Neural cell (in vitro differentiated cells): ENCODE results near the gene GALNT11.

Source experiments
- EZH2 ChIP-seq: fragments of 200-600, 300-800 bp; shearing (Covaris generic), sonication (generic); IDR thresholded peaks from 2 replicates; pipeline ENCODE4 v1.6.1; 2014; ENCODE audit warnings: antibody characterized with exemption, low read length, borderline replicate concordance, mild to moderate bottlenecking; ENCODE audit not compliant: insufficient read depth, poor library complexity, severe bottlenecking
- SMC3 ChIP-seq: fragments of 450-650 bp; conservative IDR thresholded peaks from 2 replicates; pipeline ENCODE4 v1.6.1; 2014; ENCODE audit warnings: antibody characterized with exemption, mild to moderate bottlenecking, moderate library complexity; ENCODE audit not compliant: poor library complexity
- TF ChIP-seq, protein P1 (sequence below): fragments of 450-650 bp; IDR thresholded peaks from 2 replicates; pipeline ENCODE4 v1.5.1; 2014; ENCODE audit warnings: antibody characterized with exemption, mild to moderate bottlenecking, moderate library complexity; ENCODE audit not compliant: poor library complexity, severe bottlenecking

DNA sequence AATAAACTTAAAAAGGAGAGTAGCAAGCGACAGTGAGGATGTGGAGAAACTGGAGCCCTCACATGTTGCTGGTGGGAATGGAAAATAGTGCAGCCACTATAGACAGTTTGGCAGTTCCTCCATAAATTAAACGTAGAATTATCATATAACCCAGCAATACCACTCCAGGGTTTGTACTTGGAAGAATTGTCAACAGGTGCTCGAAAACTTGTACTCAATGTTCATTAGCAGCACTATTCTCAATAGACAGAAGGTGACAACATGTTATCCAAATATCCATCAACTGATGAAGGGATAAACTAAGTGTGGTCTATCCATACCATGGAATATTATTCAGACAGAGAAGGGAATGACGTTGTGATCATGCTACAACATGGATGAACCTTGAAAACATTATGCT lies 71.9 kb downstream of the GALNT11 start:
- TF ChIP-seq, protein P1, sequence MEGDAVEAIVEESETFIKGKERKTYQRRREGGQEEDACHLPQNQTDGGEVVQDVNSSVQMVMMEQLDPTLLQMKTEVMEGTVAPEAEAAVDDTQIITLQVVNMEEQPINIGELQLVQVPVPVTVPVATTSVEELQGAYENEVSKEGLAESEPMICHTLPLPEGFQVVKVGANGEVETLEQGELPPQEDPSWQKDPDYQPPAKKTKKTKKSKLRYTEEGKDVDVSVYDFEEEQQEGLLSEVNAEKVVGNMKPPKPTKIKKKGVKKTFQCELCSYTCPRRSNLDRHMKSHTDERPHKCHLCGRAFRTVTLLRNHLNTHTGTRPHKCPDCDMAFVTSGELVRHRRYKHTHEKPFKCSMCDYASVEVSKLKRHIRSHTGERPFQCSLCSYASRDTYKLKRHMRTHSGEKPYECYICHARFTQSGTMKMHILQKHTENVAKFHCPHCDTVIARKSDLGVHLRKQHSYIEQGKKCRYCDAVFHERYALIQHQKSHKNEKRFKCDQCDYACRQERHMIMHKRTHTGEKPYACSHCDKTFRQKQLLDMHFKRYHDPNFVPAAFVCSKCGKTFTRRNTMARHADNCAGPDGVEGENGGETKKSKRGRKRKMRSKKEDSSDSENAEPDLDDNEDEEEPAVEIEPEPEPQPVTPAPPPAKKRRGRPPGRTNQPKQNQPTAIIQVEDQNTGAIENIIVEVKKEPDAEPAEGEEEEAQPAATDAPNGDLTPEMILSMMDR = no peak
- TF ChIP-seq SMC3 (no peak), EZH2 (no peak)
